ENCODE results near the gene CFAP77.
A peak's percentile ranks its signal among the peaks of the same experiment; 100 is the strongest.

DNA sequence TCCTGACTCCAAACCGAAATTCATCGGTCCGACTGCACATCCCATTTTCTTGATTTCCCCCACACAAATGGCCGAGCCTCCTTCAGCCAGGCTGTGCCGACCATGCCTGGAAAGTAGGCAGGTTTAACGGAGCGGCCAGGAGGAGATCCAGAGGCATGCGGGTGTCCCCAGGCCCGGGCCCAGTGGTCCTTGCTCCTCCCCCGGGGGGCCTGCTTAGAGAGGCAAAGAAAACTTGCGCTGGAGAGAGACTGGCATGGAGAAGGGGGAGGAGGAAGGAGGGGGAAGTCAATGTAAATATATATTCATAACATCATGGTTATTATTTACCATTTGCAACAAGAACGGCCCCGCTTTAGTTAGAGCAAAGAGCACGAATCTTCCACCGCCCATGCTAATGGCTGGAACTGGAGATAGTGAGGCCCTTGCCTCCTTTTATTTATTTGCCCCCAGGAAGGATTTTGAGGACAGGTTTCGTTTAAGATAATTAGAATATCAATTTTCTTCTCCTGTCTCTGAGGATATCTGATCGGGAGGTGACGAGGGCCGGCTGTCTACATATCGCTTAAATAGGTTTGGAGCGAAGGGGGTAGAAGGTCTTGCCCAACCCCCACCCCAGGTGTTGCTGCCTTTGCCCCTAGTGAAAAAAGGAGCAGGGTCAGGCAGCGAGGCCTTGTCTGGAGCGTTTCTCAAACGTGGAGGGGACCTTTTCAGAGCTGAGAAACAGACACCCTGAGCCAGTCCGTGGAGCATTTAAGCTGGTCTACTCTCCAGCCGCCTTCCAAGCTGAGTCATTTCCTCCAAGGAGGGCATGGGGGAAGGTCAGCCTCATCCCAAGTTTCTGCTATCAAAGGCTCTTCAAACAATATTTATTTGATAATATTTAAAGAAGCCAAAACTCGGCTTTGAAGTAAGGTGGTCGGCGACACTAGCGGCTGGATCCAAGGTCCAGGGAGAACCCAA is 174.9 kb downstream of the CFAP77 start:
- TF ChIP-seq TEAD4 (IDR thresholded peaks at IDR 0.05; ENCODE audit: borderline replicate concordance, insufficient read depth), result no peak
- TF ChIP-seq, protein P1, sequence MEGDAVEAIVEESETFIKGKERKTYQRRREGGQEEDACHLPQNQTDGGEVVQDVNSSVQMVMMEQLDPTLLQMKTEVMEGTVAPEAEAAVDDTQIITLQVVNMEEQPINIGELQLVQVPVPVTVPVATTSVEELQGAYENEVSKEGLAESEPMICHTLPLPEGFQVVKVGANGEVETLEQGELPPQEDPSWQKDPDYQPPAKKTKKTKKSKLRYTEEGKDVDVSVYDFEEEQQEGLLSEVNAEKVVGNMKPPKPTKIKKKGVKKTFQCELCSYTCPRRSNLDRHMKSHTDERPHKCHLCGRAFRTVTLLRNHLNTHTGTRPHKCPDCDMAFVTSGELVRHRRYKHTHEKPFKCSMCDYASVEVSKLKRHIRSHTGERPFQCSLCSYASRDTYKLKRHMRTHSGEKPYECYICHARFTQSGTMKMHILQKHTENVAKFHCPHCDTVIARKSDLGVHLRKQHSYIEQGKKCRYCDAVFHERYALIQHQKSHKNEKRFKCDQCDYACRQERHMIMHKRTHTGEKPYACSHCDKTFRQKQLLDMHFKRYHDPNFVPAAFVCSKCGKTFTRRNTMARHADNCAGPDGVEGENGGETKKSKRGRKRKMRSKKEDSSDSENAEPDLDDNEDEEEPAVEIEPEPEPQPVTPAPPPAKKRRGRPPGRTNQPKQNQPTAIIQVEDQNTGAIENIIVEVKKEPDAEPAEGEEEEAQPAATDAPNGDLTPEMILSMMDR (IDR thresholded peaks at IDR 0.05), result no peak
- TF ChIP-seq REST (IDR thresholded peaks at IDR 0.05; ENCODE audit: low read depth, low read length), result no peak
- TF ChIP-seq JUND (IDR thresholded peaks at IDR 0.05), result peak; percentile 13; the same call in 1 of the 2 replicates
- no peak for TF ChIP-seq MEF2A (IDR thresholded peaks at IDR 0.05; ENCODE audit: borderline replicate concordance, low read depth)
- TF ChIP-seq EP300 (IDR thresholded peaks at IDR 0.05; ENCODE audit: borderline replicate concordance in 1 of 2, low read depth in 1 of 2, low read length in 1 of 2), result no peak
- TF ChIP-seq POLR2AphosphoS5 (IDR thresholded peaks at IDR 0.05; ENCODE audit: low read depth, low read length), result no peak
- TF ChIP-seq NFIC (IDR thresholded peaks at IDR 0.05; ENCODE audit: borderline replicate concordance), result no peak
- TF ChIP-seq GABPA (IDR thresholded peaks at IDR 0.05; ENCODE audit: low read depth), result no peak
- no peak for TF ChIP-seq EZH2phosphoT487 (IDR thresholded peaks at IDR 0.05; ENCODE audit: borderline replicate concordance, low read depth)
- no peak for TF ChIP-seq RAD21 (IDR thresholded peaks at IDR 0.05; ENCODE audit: low read length)
- TF ChIP-seq, protein P2, sequence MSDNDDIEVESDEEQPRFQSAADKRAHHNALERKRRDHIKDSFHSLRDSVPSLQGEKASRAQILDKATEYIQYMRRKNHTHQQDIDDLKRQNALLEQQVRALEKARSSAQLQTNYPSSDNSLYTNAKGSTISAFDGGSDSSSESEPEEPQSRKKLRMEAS (IDR thresholded peaks at IDR 0.05; ENCODE audit: low read depth), result no peak
- no peak for TF ChIP-seq USF2 (IDR thresholded peaks at IDR 0.05; ENCODE audit: borderline replicate concordance, low read depth, low read length)
